PC-9 (cell line): ENCODE data around the gene RBBP8. TPM values are rescaled to one million over a fixed set of nuclear protein-coding genes. Genes with fewer than 3 reads are reported as not detected.
A peak's percentile ranks its signal among the peaks of the same experiment; 100 is the strongest.

ENCODE experiments used
- BruUV-seq: library from RNA; stranded (reverse); fragments of 400-500 nt; replicated peaks from 2 replicates; lab custom pipeline; 2021; lab: Mats Ljungman, UMichigan
- CTCF ChIA-PET: fragments of 300-600 bp; sonication (Branson Sonifier 250); formaldehyde crosslinking; loops from one replicate; lab custom pipeline; 2022; ENCODE audit warnings: antibody characterized with exemption; lab: Charles Lee
- POLR2A ChIA-PET: fragments of 300-600 bp; sonication (Branson Sonifier 250); formaldehyde crosslinking; loops from one replicate; lab custom pipeline; 2022; ENCODE audit warnings: antibody characterized with exemption; ENCODE audit not compliant: unreplicated experiment; lab: Charles Lee
- DNase-seq, 2 experiments: peaks; one replicate each; pipeline versions ENCODE4 v3.0.0 to v3.0.0-alpha.2; 2015 to 2022; ENCODE audit warnings: mixed read lengths in 1 of 2
- H2AFZ ChIP-seq: fragments of 200-600 bp; sonication (generic); 2 replicates; pipeline ENCODE4 v1.8.1; 2017; ENCODE audit warnings: antibody characterized with exemption
- H3F3A ChIP-seq: fragments of 200-600 bp; sonication (generic); 2 replicates; pipeline ENCODE4 v1.8.1; 2017; ENCODE audit warnings: antibody characterized with exemption, mild to moderate bottlenecking, low read depth; ENCODE audit not compliant: insufficient read depth
- H3K27ac ChIP-seq: fragments of 200-600 bp; sonication (generic); 2 replicates; pipeline ENCODE4 v1.6.1; 2016; ENCODE audit warnings: mixed run types
- H3K27me3 ChIP-seq: fragments of 200-600 bp; sonication (generic); 2 replicates; pipeline ENCODE4 v1.6.1; 2016; ENCODE audit warnings: low read depth, mixed run types; ENCODE audit not compliant: insufficient read depth
- H3K36me3 ChIP-seq: fragments of 200-600 bp; sonication (generic); 2 replicates; pipeline ENCODE4 v1.6.1; 2016; ENCODE audit warnings: low read depth, mixed run types
- H3K4me1 ChIP-seq: fragments of 200-600 bp; sonication (generic); replicated peaks from 2 replicates; pipeline ENCODE4 v1.6.1; 2016; ENCODE audit warnings: mixed run types; ENCODE audit not compliant: insufficient read depth
- H3K4me2 ChIP-seq: fragments of 200-600 bp; sonication (generic); 2 replicates; pipeline ENCODE4 v1.6.1; 2017; ENCODE audit warnings: mixed run types
- H3K4me3 ChIP-seq: fragments of 200-600 bp; sonication (generic); 2 replicates; pipeline ENCODE4 v1.6.1; 2016; ENCODE audit warnings: mixed run types
- H3K79me2 ChIP-seq: fragments of 200-600 bp; sonication (generic); 2 replicates; pipeline ENCODE4 v1.6.1; 2017; ENCODE audit warnings: low read depth, mixed run types
- H3K9me2 ChIP-seq: fragments of 200-600 bp; sonication (generic); 2 replicates; pipeline ENCODE4 v1.8.1; 2017; ENCODE audit warnings: mild to moderate bottlenecking; ENCODE audit not compliant: insufficient read depth
- H3K9me3 ChIP-seq: fragments of 200-600 bp; sonication (generic); 2 replicates; pipeline ENCODE4 v1.8.1; 2016; ENCODE audit warnings: low read depth; ENCODE audit not compliant: insufficient read depth
- H4K20me1 ChIP-seq: fragments of 200-600 bp; sonication (generic); 2 replicates; pipeline ENCODE4 v1.8.1; 2017; ENCODE audit not compliant: insufficient read depth
- CTCF ChIP-seq: fragments of 200-600 bp; sonication (generic); conservative IDR thresholded peaks from 2 replicates; pipeline ENCODE4 v1.6.1; 2017; ENCODE audit warnings: mixed run types, antibody characterized with exemption, mild to moderate bottlenecking, moderate library complexity
- EZH2 ChIP-seq: fragments of 200-600 bp; sonication (generic); IDR thresholded peaks from 2 replicates; pipeline ENCODE4 v1.8.0; 2017; ENCODE audit warnings: antibody characterized with exemption, low read depth
- intact Hi-C: fragments of 100-400 bp; cut with micrococcal nuclease; formaldehyde crosslinking; loops from one replicate; pipeline ENCODE4 v1.10.0; 2022; ENCODE audit not compliant: unreplicated experiment
- total RNA-seq: library from RNA; stranded (reverse); gene quantifications from 2 replicates; pipeline ENCODE4 v1.2.3, GENCODE V29; 2021

RBBP8 gene
- total RNA-seq, 1 experiment from 2014 or later = 28.4 TPM

GRCh38 chr18:23020555-23021294 lies 87.6 kb downstream of the RBBP8 start:
- no peak overlapping the region for H3K27ac ChIP-seq
- no peaks in the 10 kb centered on the region for H3K9me3 ChIP-seq
- no peaks in the 10 kb centered on the region for H3K36me3 ChIP-seq
- no peaks in the 10 kb centered on the region for H3F3A ChIP-seq
- H3K9me2 ChIP-seq = no peaks in the 10 kb centered on the region
- no peaks in the 10 kb centered on the region for H4K20me1 ChIP-seq
- H3K79me2 ChIP-seq = no peaks in the 10 kb centered on the region
- H3K4me1 ChIP-seq = no peaks in the 10 kb centered on the region
- H2AFZ ChIP-seq = no peak overlapping the region
- POLR2A ChIA-PET = no interaction called here
- BruUV-seq = no TSS peak
- H3K27me3 ChIP-seq = no peaks in the 10 kb centered on the region
- no peak overlapping the region for H3K4me3 ChIP-seq
- no peak for TF ChIP-seq EZH2
- no peak for TF ChIP-seq CTCF
- CTCF ChIA-PET = no interaction called here
- H3K4me2 ChIP-seq = no peak overlapping the region
- intact Hi-C loops = no loop called here
- no peak for DNase-seq

- H3K27me3 ChIP-seq = no peaks in the 10 kb centered on the region
- POLR2A ChIA-PET = no interaction called here
- H3F3A ChIP-seq = no peaks in the 10 kb centered on the region
- CTCF ChIA-PET = no interaction called here
- H2AFZ ChIP-seq = no peak overlapping the region
- H3K36me3 ChIP-seq = no peaks in the 10 kb centered on the region
- no peak for TF ChIP-seq CTCF
- TF ChIP-seq EZH2 = no peak
- H4K20me1 ChIP-seq = no peaks in the 10 kb centered on the region
- no peak overlapping the region for H3K4me3 ChIP-seq
- H3K9me3 ChIP-seq = no peaks in the 10 kb centered on the region
- no peak for DNase-seq
- H3K9me2 ChIP-seq = no peaks in the 10 kb centered on the region
- no peak overlapping the region for H3K4me2 ChIP-seq
- no peak overlapping the region for H3K27ac ChIP-seq
- no peaks in the 10 kb centered on the region for H3K4me1 ChIP-seq
- intact Hi-C loops = no loop called here
- H3K79me2 ChIP-seq = no peaks in the 10 kb centered on the region
- no TSS peak for BruUV-seq
Measured at GRCh38 chr18:23021623-23022022, 88.5 kb downstream of the RBBP8 start.

GRCh38 chr18:23032030-23032582 lies 99.0 kb downstream of the RBBP8 start:
- Histone ChIP-seq H3K36me3 (no peaks in the 10 kb centered on the region), H3K27me3 (no peaks in the 10 kb centered on the region), H3K4me1 (peaks cover 35% of the 10 kb centered on the region), H3K4me3 (peak overlapping the region; percentile 48), H2AFZ (peak overlapping the region; percentile 64; the same call in 1 of the 2 replicates), H3K27ac (peak overlapping the region; percentile 89), H3F3A (peaks cover 28% of the 10 kb centered on the region), H4K20me1 (no peaks in the 10 kb centered on the region), H3K4me2 (peak overlapping the region; percentile 87), H3K79me2 (no peaks in the 10 kb centered on the region), H3K9me2 (no peaks in the 10 kb centered on the region), H3K9me3 (no peaks in the 10 kb centered on the region)
- ChIA-PET POLR2A (interaction anchor here (0.6 to 0.7 kb wide), 2 partner anchors 224 to 391 kb away, joined by 3 to 6 read pairs; no protein-coding TSS in a partner anchor), CTCF (interaction anchor here (0.6 to 1.0 kb wide), 2 partner anchors 45 to 1061 kb away, joined by 4 read pairs; no protein-coding TSS in a partner anchor)
- BruUV-seq = no TSS peak
- DNase-seq = peak in 1 of 2 experiments; percentile 79
- TF ChIP-seq EZH2 = no peak
- TF ChIP-seq CTCF = no peak
- intact Hi-C loops = loop anchor here (5.0 kb wide), 4 partner anchors 75 to 470 kb away; partner anchors contain the start of gene RMC1
